ENCODE measurements around the gene IRX5. TPM values are rescaled to one million over a fixed set of nuclear protein-coding genes. Genes with fewer than 3 reads are reported as not detected.

Gene IRX5
- total RNA-seq, 1 donor from 2014 or later, result 2.6 TPM

DNA sequence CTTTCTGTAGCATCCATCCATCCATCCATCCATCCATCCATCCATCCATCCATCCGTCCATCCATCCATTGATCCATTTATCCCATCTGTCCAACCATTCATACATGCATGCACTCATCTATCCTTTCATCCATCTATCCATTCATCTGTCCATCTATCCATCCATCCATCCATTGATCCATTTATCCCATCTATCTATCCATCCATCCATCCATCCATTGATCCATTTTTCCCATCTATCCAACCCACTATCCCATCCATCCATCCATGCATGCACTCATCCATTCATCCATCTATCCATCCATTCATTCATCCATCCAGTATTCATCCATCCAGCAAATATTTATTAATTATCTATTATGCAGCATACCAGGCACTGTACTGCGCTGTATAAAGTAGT is 34.8 kb downstream of the IRX5 start:
- no peak overlapping the region for H3K4me3 Mint-ChIP-seq (ENCODE audit: unreplicated experiment)
- no peaks in the 10 kb centered on the region for H3K36me3 Mint-ChIP-seq (ENCODE audit: low read depth, unreplicated experiment)
- TF ChIP-seq, protein P1, sequence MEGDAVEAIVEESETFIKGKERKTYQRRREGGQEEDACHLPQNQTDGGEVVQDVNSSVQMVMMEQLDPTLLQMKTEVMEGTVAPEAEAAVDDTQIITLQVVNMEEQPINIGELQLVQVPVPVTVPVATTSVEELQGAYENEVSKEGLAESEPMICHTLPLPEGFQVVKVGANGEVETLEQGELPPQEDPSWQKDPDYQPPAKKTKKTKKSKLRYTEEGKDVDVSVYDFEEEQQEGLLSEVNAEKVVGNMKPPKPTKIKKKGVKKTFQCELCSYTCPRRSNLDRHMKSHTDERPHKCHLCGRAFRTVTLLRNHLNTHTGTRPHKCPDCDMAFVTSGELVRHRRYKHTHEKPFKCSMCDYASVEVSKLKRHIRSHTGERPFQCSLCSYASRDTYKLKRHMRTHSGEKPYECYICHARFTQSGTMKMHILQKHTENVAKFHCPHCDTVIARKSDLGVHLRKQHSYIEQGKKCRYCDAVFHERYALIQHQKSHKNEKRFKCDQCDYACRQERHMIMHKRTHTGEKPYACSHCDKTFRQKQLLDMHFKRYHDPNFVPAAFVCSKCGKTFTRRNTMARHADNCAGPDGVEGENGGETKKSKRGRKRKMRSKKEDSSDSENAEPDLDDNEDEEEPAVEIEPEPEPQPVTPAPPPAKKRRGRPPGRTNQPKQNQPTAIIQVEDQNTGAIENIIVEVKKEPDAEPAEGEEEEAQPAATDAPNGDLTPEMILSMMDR (IDR thresholded peaks at IDR 0.05; ENCODE audit: unreplicated experiment), result no peak
- no peaks in the 10 kb centered on the region for H3K9me3 Mint-ChIP-seq (ENCODE audit: unreplicated experiment)
- no peak overlapping the region for H3K27ac Mint-ChIP-seq (ENCODE audit: unreplicated experiment)
- peaks cover 6% of the 10 kb centered on the region for H3K27me3 Mint-ChIP-seq (ENCODE audit: unreplicated experiment)
- DNase-seq (ENCODE audit: low spot score), result no peak
- H3K4me1 Mint-ChIP-seq (ENCODE audit: unreplicated experiment), result peaks cover 5% of the 10 kb centered on the region

DNA sequence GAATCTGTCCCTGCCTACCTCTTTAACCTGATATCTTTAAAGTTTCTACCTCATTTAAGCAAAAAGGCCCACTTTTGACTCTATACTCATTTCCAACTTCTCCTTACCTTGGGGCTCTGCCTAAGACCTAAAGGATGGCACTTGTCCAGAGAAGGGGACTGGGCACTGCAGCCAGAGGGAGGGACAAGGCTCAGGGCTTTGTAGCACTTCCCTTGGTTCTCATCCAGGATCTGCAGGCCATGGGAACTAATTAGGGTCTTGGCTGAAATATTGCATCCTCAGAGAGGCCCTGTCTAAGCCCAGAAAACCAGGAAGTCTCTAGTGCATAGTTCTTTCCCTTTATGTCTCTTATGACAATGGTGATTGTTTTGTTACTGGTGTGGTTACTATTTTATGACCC is 37.3 kb downstream of the IRX5 start:
- Mint-ChIP-seq H3K27ac (ENCODE audit: unreplicated experiment) (no peak overlapping the region), H3K4me1 (ENCODE audit: unreplicated experiment) (peaks cover 5% of the 10 kb centered on the region)
- TF ChIP-seq, protein P1 (IDR thresholded peaks at IDR 0.05; ENCODE audit: unreplicated experiment), result no peak

DNA sequence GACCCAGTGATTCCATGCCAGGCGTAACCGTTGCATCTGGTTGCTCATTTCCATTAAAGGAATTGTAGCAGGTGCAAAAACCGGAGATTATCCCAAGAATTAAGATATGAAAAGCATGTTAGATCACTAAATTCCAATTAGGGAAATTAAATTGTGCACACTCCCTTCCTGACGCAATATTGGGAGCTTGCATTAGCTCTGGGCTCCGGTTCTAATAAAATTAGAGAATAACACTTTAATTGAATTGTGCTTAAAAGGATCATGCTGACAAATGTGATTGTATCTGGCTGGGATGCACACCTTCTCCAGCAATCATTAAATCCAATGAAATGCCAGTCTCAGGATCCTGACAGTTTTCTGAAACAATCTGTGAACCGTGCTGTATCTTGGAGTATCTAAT is 38.1 kb downstream of the IRX5 start:
- Mint-ChIP-seq H3K27me3 (ENCODE audit: unreplicated experiment) (peaks cover 3% of the 10 kb centered on the region), H3K4me1 (ENCODE audit: unreplicated experiment) (peaks cover 5% of the 10 kb centered on the region), H3K36me3 (ENCODE audit: low read depth, unreplicated experiment) (no peaks in the 10 kb centered on the region), H3K4me3 (ENCODE audit: unreplicated experiment) (no peak overlapping the region), H3K27ac (ENCODE audit: unreplicated experiment) (no peak overlapping the region), H3K9me3 (ENCODE audit: unreplicated experiment) (no peaks in the 10 kb centered on the region)
- no peak for DNase-seq (ENCODE audit: low spot score)
- TF ChIP-seq, protein P1 (IDR thresholded peaks at IDR 0.05; ENCODE audit: unreplicated experiment), result no peak

More for the DNA sequence above, 37.3 kb downstream of the IRX5 start:
- H3K36me3 Mint-ChIP-seq (ENCODE audit: low read depth, unreplicated experiment), result no peaks in the 10 kb centered on the region
- H3K9me3 Mint-ChIP-seq (ENCODE audit: unreplicated experiment), result no peaks in the 10 kb centered on the region
- no peak for DNase-seq (ENCODE audit: low spot score)
- H3K27me3 Mint-ChIP-seq (ENCODE audit: unreplicated experiment), result peaks cover 5% of the 10 kb centered on the region
- no peak overlapping the region for H3K4me3 Mint-ChIP-seq (ENCODE audit: unreplicated experiment)

DNA sequence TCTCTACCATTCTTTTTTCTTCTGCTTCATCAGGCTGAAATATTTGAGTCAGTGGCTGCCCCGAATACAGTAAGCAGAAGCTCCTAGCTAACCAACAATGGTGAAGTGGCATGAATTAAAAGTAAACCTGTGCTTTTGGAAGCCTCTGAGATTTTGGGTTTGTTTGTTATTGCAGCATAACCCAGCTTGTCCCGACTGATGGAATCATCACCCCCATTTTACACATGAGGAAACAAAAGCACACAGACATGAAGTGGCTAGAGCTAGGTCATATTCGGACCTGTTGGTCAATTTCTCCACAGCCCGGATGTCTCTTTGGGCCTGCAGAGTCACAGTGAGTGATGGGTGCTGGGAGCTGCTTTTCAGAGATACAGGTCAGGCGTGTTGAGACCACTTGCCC is 39.4 kb downstream of the IRX5 start:
- no peak for DNase-seq (ENCODE audit: low spot score)
- Mint-ChIP-seq H3K4me3 (ENCODE audit: unreplicated experiment) (no peak overlapping the region), H3K36me3 (ENCODE audit: low read depth, unreplicated experiment) (no peaks in the 10 kb centered on the region), H3K9me3 (ENCODE audit: unreplicated experiment) (no peaks in the 10 kb centered on the region), H3K27me3 (ENCODE audit: unreplicated experiment) (peaks cover 5% of the 10 kb centered on the region), H3K27ac (ENCODE audit: unreplicated experiment) (no peak overlapping the region), H3K4me1 (ENCODE audit: unreplicated experiment) (peaks cover 5% of the 10 kb centered on the region)
- TF ChIP-seq, protein P1 (IDR thresholded peaks at IDR 0.05; ENCODE audit: unreplicated experiment), result no peak

DNA sequence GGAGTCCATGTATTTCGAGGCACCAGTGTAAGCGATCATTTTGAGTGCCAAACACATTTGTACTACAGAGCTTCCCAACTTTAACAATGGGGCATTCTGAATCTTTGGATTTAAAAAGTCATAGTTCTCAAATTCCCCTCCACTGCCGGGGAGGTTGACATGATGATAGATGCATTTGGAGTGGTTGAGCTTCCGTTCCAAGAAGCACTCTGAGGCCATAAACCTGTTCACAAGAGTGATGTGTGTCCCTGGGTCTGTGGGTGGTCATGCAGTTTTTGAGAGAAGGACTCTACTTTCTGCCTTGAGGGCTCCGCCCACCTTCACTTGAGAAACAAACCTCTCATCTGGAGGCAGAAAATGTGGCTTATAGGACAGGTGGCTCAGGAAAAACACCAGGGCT is 43.7 kb downstream of the IRX5 start:
- Mint-ChIP-seq H3K9me3 (ENCODE audit: unreplicated experiment) (no peaks in the 10 kb centered on the region), H3K27me3 (ENCODE audit: unreplicated experiment) (peaks cover 9% of the 10 kb centered on the region), H3K36me3 (ENCODE audit: low read depth, unreplicated experiment) (no peaks in the 10 kb centered on the region), H3K4me1 (ENCODE audit: unreplicated experiment) (peaks cover 7% of the 10 kb centered on the region), H3K4me3 (ENCODE audit: unreplicated experiment) (no peak overlapping the region), H3K27ac (ENCODE audit: unreplicated experiment) (no peak overlapping the region)
- DNase-seq (ENCODE audit: low spot score), result no peak
- TF ChIP-seq, protein P1 (IDR thresholded peaks at IDR 0.05; ENCODE audit: unreplicated experiment), result no peak

Measured in endothelial cell (in vitro differentiated cells).